ENCODE results near the gene TMEM245.

- TF ChIP-seq CTCF (IDR thresholded peaks at IDR 0.05) = no peak
- TF ChIP-seq JUN (IDR thresholded peaks at IDR 0.05) = no peak
- no peak for TF ChIP-seq MAZ (IDR thresholded peaks at IDR 0.05; ENCODE audit: borderline replicate concordance, low read depth, low read length)
Measured at GRCh38 chr9:109101202-109101595, 18.5 kb downstream of the TMEM245 start.
